Thyroid gland (tissue), 4 donors: ENCODE data around the gene NT5DC2. TPM values are rescaled to one million over a fixed set of nuclear protein-coding genes. Genes with fewer than 3 reads are reported as not detected.
A peak's percentile ranks its signal among the peaks of the same experiment; 100 is the strongest.

Source experiments
- DNase-seq, 2 donors: peaks; one replicate each; pipeline ENCODE4 v3.0.0-alpha.2; 2019
- H3K27ac ChIP-seq, 3 donors: fragments of 200-600 bp; sonication (generic); 1 replicate in 2 of 3; 2 replicates in 1 of 3; pipeline ENCODE4 v1.5.1; 2016 to 2019; ENCODE audit warnings: mild to moderate bottlenecking in 1 of 3, moderate library complexity in 1 of 3
- H3K27me3 ChIP-seq: fragments of 200-600 bp; sonication (generic); one replicate; pipeline ENCODE4 v1.5.1; 2019
- H3K36me3 ChIP-seq, 2 donors: fragments of 200-600 bp; sonication (generic); one replicate each; pipeline ENCODE4 v1.5.1; 2016 to 2019
- H3K4me1 ChIP-seq, 2 donors: fragments of 200-600 bp; sonication (generic); one replicate each; pipeline ENCODE4 v1.5.1; 2017 to 2019
- H3K4me3 ChIP-seq, 3 donors: fragments of 200-600 bp; sonication (generic); replicated peaks in 1 of 3; 1 replicate in 2 of 3; 2 replicates in 1 of 3; pipeline ENCODE4 v1.5.1; 2016; ENCODE audit warnings: mild to moderate bottlenecking in 1 of 3
- H3K9me3 ChIP-seq: fragments of 200-600 bp; sonication (generic); one replicate; pipeline ENCODE4 v1.5.1; 2017
- POLR2A ChIP-seq, 2 donors: fragments of 450-650 bp; IDR thresholded peaks; one replicate each; pipeline ENCODE4 v1.6.1; 2017; ENCODE audit warnings: antibody characterized with exemption in 2 of 2, mild to moderate bottlenecking in 2 of 2, moderate library complexity in 1 of 2
- WGBS, 2 donors: methylation state at CpG; one replicate each; pipeline ENCODE4 v1.1.5; 2017; 5-methylcytosine and 5-hydroxymethylcytosine counted together
- intact Hi-C: fragments of 100-400 bp; cut with DNase I; formaldehyde crosslinking; loops from one replicate; pipeline ENCODE4 v1.15.1; 2023
- total RNA-seq, 4 donors: library from RNA; depleted of rRNA; stranded (reverse); fragments of >200 nt; gene quantifications; one replicate each; pipeline ENCODE4 v1.2.3, GENCODE V29; 2016
- TF ChIP-seq, protein P1 (sequence below), 6 experiments: fragments of 200-600 bp in 3 of 6; fragments of 450-650 bp in 3 of 6; sonication (generic) in 3 of 6; IDR thresholded peaks; one replicate each; pipeline ENCODE4 v1.5.1; 2016 to 2019; ENCODE audit warnings: antibody characterized with exemption in 6 of 6, mild to moderate bottlenecking in 2 of 6, inconsistent platforms in 1 of 6, moderate library complexity in 1 of 6

The NT5DC2 gene
- total RNA-seq, 4 donors from 2014 or later: 40.5 to 55.1 (median 45.0) TPM

DNA sequence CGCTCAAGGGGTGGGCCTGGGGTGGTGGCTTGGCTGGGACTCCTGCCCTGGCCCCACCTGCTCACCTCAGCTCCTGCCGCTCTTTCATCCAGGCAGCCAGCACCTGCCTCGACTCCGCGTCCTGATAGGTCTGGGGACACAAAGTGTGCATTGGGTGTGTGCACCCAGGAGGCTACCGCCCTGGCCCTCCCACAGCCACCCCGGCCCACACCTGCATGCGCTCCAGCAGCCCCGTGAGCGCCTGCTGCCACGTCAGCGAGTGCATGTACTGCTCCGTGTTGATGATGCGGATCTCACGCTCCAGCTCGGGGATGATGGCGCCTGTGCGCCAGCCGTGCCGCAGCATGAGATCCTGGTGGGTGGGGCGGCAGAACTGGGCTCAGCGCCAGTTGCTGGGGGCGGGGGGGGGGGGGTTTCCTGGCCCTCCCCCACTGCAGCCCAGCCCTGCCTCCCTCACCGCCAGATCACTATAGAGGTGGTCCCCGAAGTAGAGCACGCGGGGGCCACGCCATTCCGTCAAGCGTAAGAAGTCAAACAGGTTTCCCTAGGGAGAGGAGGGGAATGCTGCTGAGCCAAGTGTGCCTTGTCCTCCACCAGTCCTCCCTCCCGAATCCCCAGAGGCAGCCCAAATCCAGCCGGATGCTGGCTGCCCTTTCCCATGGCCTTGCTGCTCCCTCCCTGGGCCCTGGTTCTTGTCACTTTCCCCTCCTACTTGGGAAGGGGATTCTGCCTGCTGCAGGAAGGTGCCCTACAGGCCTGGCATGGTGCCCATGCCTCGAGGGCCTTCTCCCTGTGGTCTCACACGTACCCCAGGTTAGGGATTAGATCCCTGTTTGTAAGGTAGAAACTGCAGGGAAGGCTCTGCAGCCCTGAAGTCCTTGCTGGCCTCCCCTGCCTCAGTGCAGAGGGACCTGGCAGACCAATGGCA, 8.6 kb downstream of the NT5DC2 start:
- H3K4me1 ChIP-seq: peaks cover 21 to 37% of the 10 kb centered on the region in 2 donors
- no peaks in the 10 kb centered on the region for H3K9me3 ChIP-seq
- TF ChIP-seq, protein P1, sequence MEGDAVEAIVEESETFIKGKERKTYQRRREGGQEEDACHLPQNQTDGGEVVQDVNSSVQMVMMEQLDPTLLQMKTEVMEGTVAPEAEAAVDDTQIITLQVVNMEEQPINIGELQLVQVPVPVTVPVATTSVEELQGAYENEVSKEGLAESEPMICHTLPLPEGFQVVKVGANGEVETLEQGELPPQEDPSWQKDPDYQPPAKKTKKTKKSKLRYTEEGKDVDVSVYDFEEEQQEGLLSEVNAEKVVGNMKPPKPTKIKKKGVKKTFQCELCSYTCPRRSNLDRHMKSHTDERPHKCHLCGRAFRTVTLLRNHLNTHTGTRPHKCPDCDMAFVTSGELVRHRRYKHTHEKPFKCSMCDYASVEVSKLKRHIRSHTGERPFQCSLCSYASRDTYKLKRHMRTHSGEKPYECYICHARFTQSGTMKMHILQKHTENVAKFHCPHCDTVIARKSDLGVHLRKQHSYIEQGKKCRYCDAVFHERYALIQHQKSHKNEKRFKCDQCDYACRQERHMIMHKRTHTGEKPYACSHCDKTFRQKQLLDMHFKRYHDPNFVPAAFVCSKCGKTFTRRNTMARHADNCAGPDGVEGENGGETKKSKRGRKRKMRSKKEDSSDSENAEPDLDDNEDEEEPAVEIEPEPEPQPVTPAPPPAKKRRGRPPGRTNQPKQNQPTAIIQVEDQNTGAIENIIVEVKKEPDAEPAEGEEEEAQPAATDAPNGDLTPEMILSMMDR (IDR thresholded peaks at IDR 0.05): no peak
- TF ChIP-seq POLR2A (IDR thresholded peaks at IDR 0.05): no peak
- no peaks in the 10 kb centered on the region for H3K27me3 ChIP-seq
- H3K4me3 ChIP-seq: no peak overlapping the region
- WGBS, 2 donors: 20 to 36% methylated on average over 7 to 14 of the region's 34 CpGs
- peaks cover 4 to 14% of the 10 kb centered on the region in 2 donors for H3K36me3 ChIP-seq
- DNase-seq: peak; percentile 73 to 75
- intact Hi-C loops: no loop called here
- H3K27ac ChIP-seq: peak overlapping the region; percentile 89 to 92 (median 90)

DNA sequence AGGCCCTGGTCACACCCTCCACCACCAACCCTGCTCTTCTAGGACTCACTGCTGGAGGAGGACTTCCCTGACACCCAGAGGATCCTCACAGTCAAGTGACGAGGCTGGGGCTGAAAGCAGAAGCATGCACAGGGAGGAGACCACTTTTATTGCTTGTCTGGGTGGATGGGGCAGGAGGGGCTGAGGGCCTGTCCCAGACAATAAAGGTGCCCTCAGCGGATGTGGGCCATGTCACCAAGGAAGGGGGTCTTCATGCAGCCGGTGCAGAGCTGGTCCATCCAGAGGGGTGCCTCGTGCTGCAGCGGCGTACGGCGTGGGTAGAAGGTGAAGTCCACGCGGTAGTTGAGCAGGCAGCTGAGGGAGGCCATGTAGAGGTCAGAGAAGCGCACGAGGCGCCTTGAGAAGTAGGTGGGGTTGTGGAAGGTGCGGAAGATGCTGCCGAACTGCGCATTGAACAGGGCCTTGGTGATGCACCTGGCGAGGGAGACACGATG, 9.4 kb downstream of the NT5DC2 start:
- Histone ChIP-seq H3K27ac (peak overlapping the region; percentile 89 to 92 (median 90)), H3K4me3 (no peak overlapping the region), H3K36me3 (peaks cover 4 to 14% of the 10 kb centered on the region in 2 donors), H3K4me1 (peaks cover 21 to 32% of the 10 kb centered on the region in 2 donors), H3K27me3 (no peaks in the 10 kb centered on the region), H3K9me3 (no peaks in the 10 kb centered on the region)
- DNase-seq: no peak
- intact Hi-C loops: no loop called here
- 95 to 97% methylated on average over 18 of the region's 18 CpGs for WGBS, 2 donors
- TF ChIP-seq, protein P1 (IDR thresholded peaks at IDR 0.05): no peak
- no peak for TF ChIP-seq POLR2A (IDR thresholded peaks at IDR 0.05)

DNA sequence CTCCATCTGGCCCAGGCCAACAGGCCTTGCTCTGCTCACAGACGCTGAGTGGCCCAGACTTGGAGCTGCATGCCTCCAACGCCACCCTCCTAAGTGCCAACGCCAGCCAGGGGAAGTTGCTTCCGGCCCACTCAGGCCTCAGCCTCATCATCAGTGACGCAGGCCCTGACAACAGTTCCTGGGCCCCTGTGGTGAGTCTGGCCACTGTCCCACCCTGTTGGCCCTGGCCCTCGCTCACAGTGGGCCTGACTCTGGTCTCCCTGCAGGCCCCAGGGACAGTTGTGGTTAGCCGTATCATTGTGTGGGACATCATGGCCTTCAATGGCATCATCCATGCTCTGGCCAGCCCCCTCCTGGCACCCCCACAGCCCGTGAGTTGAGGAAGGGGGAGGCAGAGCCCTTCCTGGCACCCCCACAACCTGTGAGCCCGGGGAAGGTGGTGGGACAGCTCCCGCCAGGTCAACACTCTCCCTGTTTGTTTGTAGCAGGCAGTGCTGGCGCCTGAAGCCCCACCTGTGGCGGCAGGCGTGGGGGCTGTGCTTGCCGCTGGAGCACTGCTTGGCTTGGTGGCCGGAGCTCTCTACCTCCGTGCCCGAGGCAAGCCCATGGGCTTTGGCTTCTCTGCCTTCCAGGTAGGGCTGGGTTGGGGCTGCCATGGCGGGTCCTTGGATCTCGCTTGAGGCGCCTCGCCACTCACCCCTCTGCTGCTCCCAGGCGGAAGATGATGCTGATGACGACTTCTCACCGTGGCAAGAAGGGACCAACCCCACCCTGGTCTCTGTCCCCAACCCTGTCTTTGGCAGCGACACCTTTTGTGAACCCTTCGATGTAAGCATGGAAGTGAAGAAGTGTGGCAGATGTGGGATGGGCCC, 10.0 kb downstream of the NT5DC2 start:
- intact Hi-C loops: no loop called here
- DNase-seq: no peak
- Histone ChIP-seq H3K9me3 (no peaks in the 10 kb centered on the region), H3K36me3 (peaks cover 4 to 8% of the 10 kb centered on the region in 2 donors), H3K27me3 (no peaks in the 10 kb centered on the region), H3K27ac (peak overlapping the region in 1 of 3 donors; percentile 89), H3K4me3 (no peak overlapping the region), H3K4me1 (peaks cover 21 to 35% of the 10 kb centered on the region in 2 donors)
- 97 to 98% methylated on average over 7 to 15 of the region's 26 CpGs for WGBS, 2 donors
- no peak for TF ChIP-seq POLR2A (IDR thresholded peaks at IDR 0.05)
- TF ChIP-seq, protein P1 (IDR thresholded peaks at IDR 0.05): no peak

DNA sequence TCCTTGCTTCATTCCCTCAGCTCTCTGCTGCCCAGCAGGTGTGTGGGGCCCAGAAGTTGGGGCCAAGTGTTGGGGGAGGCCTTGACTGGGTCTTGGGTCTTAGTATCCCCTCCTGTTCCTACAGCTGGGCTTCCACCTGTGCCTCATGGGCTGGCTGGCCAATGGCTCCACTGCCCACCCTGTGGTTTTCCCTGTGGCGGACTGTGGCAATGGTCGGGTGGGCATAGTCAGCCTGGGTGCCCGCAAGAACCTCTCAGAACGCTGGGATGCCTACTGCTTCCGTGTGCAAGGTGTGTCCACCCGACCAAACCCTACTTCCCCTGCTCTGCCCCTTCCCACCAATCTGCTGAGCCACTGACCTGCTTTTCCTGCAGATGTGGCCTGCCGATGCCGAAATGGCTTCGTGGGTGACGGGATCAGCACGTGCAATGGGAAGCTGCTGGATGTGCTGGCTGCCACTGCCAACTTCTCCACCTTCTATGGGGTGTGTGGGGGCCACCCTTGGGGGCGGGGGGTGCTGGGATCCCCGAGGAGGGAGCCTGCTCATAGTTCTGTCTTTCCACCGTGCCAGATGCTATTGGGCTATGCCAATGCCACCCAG, 10.9 kb downstream of the NT5DC2 start:
- H3K9me3 ChIP-seq: no peaks in the 10 kb centered on the region
- H3K36me3 ChIP-seq: peaks cover 4 to 7% of the 10 kb centered on the region in 2 donors
- intact Hi-C loops: no loop called here
- DNase-seq: no peak
- no peak overlapping the region for H3K27ac ChIP-seq
- peaks cover 21 to 38% of the 10 kb centered on the region in 2 donors for H3K4me1 ChIP-seq
- no peak overlapping the region for H3K4me3 ChIP-seq
- TF ChIP-seq, protein P1 (IDR thresholded peaks at IDR 0.05): no peak
- no peak for TF ChIP-seq POLR2A (IDR thresholded peaks at IDR 0.05)
- H3K27me3 ChIP-seq: no peaks in the 10 kb centered on the region
- WGBS, 2 donors: 89% methylated on average over 12 to 13 of the region's 14 CpGs
